ENCODE results near the gene NR1H2.
"Not testable (repeated sequence)": the region's sequence is repeated elsewhere in the genome, so short reads cannot be mapped to it uniquely, and the experiment has no call there.

The NR1H2 gene

DNA sequence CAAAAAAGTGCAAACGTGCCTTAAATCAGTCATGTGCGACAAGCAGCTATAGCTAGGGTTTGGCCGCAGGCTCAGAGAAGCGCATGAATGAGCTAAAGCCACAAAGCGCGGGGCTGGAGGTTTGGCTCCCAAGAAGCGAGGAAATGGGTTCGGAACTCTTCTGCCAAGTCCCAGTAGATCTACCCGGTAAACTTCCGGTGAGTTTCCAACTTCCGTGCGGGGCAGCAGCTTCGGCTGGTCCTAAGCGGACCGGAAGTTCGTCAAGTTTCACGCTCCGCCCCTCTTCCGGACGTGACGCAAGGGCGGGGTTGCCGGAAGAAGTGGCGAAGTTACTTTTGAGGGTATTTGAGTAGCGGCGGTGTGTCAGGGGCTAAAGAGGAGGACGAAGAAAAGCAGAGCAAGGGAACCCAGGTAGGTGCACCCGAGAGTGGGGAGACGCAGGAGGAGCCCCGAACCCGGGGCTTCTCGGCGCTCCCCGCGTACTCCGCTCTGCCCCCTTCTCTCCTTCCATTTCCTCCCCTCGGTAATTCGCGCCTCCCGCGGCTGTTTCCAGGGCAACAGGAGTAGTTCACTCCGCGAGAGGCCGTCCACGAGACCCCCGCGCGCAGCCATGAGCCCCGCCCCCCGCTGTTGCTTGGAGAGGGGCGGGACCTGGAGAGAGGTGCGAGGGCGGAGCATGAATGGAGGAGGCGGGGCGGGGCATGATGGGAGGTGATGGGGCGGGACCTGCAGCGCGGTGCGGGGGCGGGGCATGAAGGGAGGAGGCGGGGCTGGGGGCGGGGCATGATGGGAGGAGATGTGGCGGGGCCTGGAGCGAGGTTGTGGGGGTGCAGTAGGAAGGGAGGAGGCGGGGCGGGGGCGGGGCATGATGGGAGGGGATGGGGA is at the start of gene NR1H2:
NR1H2 (plus strand) TSS at position 292 of the 885 bp plus-strand sequence. CDS start 1,149 bp downstream, outside the sequence.
- DNase-seq (ENCODE audit: low read depth), result peak; percentile 95
- TF ChIP-seq, protein P1, sequence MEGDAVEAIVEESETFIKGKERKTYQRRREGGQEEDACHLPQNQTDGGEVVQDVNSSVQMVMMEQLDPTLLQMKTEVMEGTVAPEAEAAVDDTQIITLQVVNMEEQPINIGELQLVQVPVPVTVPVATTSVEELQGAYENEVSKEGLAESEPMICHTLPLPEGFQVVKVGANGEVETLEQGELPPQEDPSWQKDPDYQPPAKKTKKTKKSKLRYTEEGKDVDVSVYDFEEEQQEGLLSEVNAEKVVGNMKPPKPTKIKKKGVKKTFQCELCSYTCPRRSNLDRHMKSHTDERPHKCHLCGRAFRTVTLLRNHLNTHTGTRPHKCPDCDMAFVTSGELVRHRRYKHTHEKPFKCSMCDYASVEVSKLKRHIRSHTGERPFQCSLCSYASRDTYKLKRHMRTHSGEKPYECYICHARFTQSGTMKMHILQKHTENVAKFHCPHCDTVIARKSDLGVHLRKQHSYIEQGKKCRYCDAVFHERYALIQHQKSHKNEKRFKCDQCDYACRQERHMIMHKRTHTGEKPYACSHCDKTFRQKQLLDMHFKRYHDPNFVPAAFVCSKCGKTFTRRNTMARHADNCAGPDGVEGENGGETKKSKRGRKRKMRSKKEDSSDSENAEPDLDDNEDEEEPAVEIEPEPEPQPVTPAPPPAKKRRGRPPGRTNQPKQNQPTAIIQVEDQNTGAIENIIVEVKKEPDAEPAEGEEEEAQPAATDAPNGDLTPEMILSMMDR (IDR thresholded peaks at IDR 0.05; ENCODE audit: control insufficient read depth, insufficient read depth, low read depth, low read length, missing control alignments), result no peak
- peak within 1 kb of the TSS; percentile 79 for H3K4me3 ChIP-seq (ENCODE audit: control insufficient read depth, low read depth, low read length)

- DNase-seq (ENCODE audit: low read depth), result no peak
- H3K4me3 ChIP-seq (ENCODE audit: control insufficient read depth, low read depth, low read length), result no peak overlapping the region
- TF ChIP-seq, protein P1 (IDR thresholded peaks at IDR 0.05; ENCODE audit: control insufficient read depth, insufficient read depth, low read depth, low read length, missing control alignments), result no peak
Observed at GRCh38 chr19:50327013-50327412, 49.2 kb upstream of the NR1H2 start.

- no peak for DNase-seq (ENCODE audit: low read depth)
- TF ChIP-seq, protein P1 (IDR thresholded peaks at IDR 0.05; ENCODE audit: control insufficient read depth, insufficient read depth, low read depth, low read length, missing control alignments), result no peak
- H3K4me3 ChIP-seq (ENCODE audit: control insufficient read depth, low read depth, low read length), result no peak overlapping the region
Observed at GRCh38 chr19:50327461-50328223, 48.6 kb upstream of the NR1H2 start.

DNA sequence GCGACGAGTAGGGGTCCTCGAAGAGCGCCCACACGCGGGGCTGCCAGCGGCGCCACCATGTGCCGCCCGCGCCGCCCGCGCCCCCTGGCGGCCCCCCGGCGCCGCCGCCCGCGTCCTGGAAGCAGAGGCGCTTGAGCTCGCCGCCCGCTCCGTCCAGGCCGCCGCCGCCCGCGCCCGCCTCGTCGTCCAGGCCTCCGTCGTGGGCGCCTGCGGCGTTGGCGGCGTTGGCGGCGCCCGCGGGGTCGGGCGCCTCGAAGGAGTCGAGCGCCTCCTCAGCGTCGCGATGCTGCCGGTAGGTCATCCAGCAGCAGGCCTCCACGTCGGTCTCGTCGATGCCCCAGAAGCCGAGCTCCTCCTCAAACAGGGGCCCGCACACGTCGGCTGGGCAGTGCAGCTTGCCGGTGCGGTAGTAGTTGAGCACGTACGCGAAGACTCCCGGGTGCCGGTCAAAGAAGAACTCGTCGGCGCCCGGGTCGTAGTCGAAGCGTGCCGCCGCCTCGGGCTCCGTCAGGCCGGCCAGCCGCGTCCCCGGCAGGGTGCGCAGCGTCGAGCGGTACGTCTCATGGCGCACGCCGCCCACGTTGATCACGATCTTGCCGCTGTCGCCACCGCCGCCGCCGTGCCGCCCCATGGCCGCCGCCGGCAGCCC is 47.9 kb upstream of the NR1H2 start:
- TF ChIP-seq, protein P1 (IDR thresholded peaks at IDR 0.05; ENCODE audit: control insufficient read depth, insufficient read depth, low read depth, low read length, missing control alignments), result no peak
- H3K4me3 ChIP-seq (ENCODE audit: control insufficient read depth, low read depth, low read length), result no peak overlapping the region
- DNase-seq (ENCODE audit: low read depth), result no peak

DNA sequence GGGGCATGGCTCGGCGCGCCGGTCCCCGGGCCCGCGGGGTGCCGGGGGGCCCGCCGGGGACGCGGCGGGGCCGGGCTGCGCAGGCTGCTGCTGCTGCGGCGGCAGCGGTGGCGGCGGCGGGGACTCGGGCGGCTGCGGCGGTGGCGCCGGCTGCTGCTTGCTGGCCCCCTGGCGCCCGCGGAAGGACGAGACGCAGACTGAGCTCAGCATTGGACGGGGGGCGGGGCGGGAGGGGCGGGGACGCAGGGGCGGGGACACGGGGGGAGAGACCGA is 47.4 kb upstream of the NR1H2 start:
- no peak overlapping the region for H3K4me3 ChIP-seq (ENCODE audit: control insufficient read depth, low read depth, low read length)
- TF ChIP-seq, protein P1 (IDR thresholded peaks at IDR 0.05; ENCODE audit: control insufficient read depth, insufficient read depth, low read depth, low read length, missing control alignments), result no peak
- DNase-seq (ENCODE audit: low read depth), result no peak

DNA sequence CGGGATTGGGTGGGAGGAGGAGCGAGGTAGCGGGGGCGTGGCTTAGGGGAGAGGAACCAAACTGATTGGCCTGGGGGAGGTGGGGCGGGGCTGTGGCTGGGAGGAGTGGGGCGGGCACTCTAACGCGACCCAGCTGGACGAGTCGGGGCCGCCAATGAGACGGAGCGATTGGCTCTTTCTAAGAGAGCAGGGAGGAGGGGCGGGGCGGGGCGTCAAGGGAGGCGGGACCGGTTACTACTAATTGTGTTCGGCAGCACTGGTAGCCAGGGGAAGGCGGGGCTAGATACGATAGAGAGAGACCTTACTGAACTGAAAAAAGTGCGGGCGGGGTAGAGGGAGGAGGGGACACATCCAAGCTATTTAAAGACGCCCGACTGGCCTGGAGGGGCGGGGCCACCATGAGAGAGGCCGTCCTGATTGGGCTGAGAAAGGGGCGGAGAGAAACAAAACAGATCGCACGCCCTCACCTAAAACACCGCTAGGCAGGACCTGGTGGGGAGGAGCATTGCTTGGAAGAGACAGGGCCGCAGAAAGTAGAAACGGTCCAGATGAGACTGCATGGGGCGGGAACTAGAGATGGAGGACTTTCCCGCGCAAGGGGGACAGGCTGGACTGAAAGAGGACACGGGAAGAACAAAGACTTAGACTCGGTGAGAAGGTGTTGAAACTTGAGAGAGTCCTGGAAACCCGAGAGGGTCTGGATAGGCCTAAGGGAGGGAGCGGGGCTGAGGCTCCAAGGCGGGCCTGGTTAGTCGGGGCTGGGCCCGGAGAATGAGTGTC is 46.9 kb upstream of the NR1H2 start, which contains the start of gene KCNC3:
KCNC3 (minus strand) TSS at position 232 of the 780 bp plus-strand sequence. CDS start 295 bp downstream, outside the sequence.
- TF ChIP-seq, protein P1 (IDR thresholded peaks at IDR 0.05; ENCODE audit: control insufficient read depth, insufficient read depth, low read depth, low read length, missing control alignments), result no peak
- peak; percentile 48 for DNase-seq (ENCODE audit: low read depth)
- H3K4me3 ChIP-seq (ENCODE audit: control insufficient read depth, low read depth, low read length), result no peak within 1 kb of the TSS

- H3K4me3 ChIP-seq (ENCODE audit: control insufficient read depth, low read depth, low read length); DNase-seq (ENCODE audit: low read depth): not testable (repeated sequence)
Observed at GRCh38 chr19:50329926-50330294, 46.3 kb upstream of the NR1H2 start.

Measured in AG09309 (cell line).